HFFc6 (cell line): ENCODE results near the gene PSMB2. TPM values are rescaled to one million over a fixed set of nuclear protein-coding genes. Genes with fewer than 3 reads are reported as not detected.

ENCODE experiments used
- DNase-seq: peaks from one replicate; pipeline ENCODE4 v3.0.0-alpha.2; 2018
- H3K27ac Mint-ChIP-seq: 2 replicates; pipeline ENCODE4 v1.8.0; 2020; ENCODE audit warnings: mild to moderate bottlenecking, mixed read lengths
- H3K27me3 Mint-ChIP-seq: 2 replicates; pipeline ENCODE4 v1.8.0; 2021; ENCODE audit warnings: mild to moderate bottlenecking, moderate library complexity, mixed read lengths; ENCODE audit not compliant: insufficient read depth
- H3K36me3 Mint-ChIP-seq: 2 replicates; pipeline ENCODE4 v1.8.0; 2021; ENCODE audit warnings: low read depth, mixed read lengths
- H3K4me1 Mint-ChIP-seq: 2 replicates; pipeline ENCODE4 v1.8.0; 2020; ENCODE audit warnings: low read depth, mixed read lengths
- H3K4me3 Mint-ChIP-seq: 2 replicates; pipeline ENCODE4 v1.8.0; 2020; ENCODE audit warnings: mild to moderate bottlenecking, moderate library complexity, mixed read lengths
- H3K9me3 Mint-ChIP-seq: 2 replicates; pipeline ENCODE4 v1.8.0; 2020; ENCODE audit warnings: mild to moderate bottlenecking, mixed read lengths
- CTCF ChIP-seq: fragments of 200-600 bp; sonication (generic); IDR thresholded peaks from 2 replicates; pipeline ENCODE4 v1.5.0; 2021; ENCODE audit warnings: antibody characterized with exemption, mild to moderate bottlenecking
- total RNA-seq, 6 experiments: library from RNA; stranded (reverse); fragmentation: NEBNext Ultra II Directional; extraction: Animal tissue kit (Norgen Biotek cat#: 25700); gene quantifications; 2 replicates in 1 of 6; 3 replicates in 5 of 6; pipeline ENCODE4 v1.2.3, GENCODE V29; 2021

PSMB2 gene
- total RNA-seq, 6 experiments from 2014 or later = 80.8 to 117 (median 98.1) TPM

DNA sequence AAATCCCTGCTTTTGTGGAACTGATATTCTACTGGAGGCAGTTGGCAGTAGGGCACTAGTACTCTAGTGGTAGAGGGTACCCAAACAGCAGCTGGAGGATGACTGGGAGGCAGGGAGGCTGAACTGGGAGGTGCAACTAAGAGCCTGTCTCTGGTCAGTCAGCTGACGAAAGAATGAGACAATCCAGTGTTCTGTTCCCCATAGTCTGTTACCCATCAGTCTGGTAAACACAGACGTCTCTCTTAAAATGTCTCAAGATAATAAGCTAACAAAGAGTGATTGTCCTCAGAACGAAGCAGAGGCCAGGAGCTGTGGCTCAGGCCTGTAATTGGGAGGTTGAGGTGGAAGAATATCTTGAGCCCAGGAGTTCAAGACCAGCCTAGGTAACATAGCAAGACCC, 37.9 kb downstream of the PSMB2 start:
- TF ChIP-seq CTCF = no peak
- Mint-ChIP-seq H3K4me1 (peaks cover 50% of the 10 kb centered on the region), H3K27me3 (no peaks in the 10 kb centered on the region; the same call in 1 of the 2 replicates), H3K4me3 (no peak overlapping the region), H3K9me3 (peaks cover 3% of the 10 kb centered on the region; the same call in 1 of the 2 replicates), H3K36me3 (peaks cover 43% of the 10 kb centered on the region), H3K27ac (peak overlapping the region; percentile 39)
- no peak for DNase-seq

GRCh38 chr1:35600593-35600992, 40.7 kb downstream of the PSMB2 start:
- DNase-seq = no peak
- Mint-ChIP-seq H3K27me3 (peaks cover 2% of the 10 kb centered on the region), H3K9me3 (no peaks in the 10 kb centered on the region), H3K27ac (no peak overlapping the region), H3K36me3 (peaks cover 23% of the 10 kb centered on the region), H3K4me3 (no peak overlapping the region), H3K4me1 (peaks cover 26% of the 10 kb centered on the region)
- TF ChIP-seq CTCF = no peak

GRCh38 chr1:35599411-35599810, 41.9 kb downstream of the PSMB2 start:
- peaks cover 15% of the 10 kb centered on the region for H3K4me1 Mint-ChIP-seq
- TF ChIP-seq CTCF = no peak
- H3K27me3 Mint-ChIP-seq = peaks cover 2% of the 10 kb centered on the region
- peaks cover 22% of the 10 kb centered on the region for H3K36me3 Mint-ChIP-seq
- H3K9me3 Mint-ChIP-seq = no peaks in the 10 kb centered on the region
- H3K4me3 Mint-ChIP-seq = no peak overlapping the region
- no peak overlapping the region for H3K27ac Mint-ChIP-seq
- DNase-seq = no peak

- Mint-ChIP-seq H3K4me3 (no peak overlapping the region), H3K27me3 (peaks cover 2% of the 10 kb centered on the region; the same call in 1 of the 2 replicates), H3K27ac (no peak overlapping the region), H3K36me3 (peaks cover 17% of the 10 kb centered on the region), H3K9me3 (no peaks in the 10 kb centered on the region), H3K4me1 (peaks cover 9% of the 10 kb centered on the region)
- DNase-seq = no peak
- no peak for TF ChIP-seq CTCF
These were observed 42.4 kb downstream of the PSMB2 start for GRCh38 chr1:35598895-35599294.

DNA sequence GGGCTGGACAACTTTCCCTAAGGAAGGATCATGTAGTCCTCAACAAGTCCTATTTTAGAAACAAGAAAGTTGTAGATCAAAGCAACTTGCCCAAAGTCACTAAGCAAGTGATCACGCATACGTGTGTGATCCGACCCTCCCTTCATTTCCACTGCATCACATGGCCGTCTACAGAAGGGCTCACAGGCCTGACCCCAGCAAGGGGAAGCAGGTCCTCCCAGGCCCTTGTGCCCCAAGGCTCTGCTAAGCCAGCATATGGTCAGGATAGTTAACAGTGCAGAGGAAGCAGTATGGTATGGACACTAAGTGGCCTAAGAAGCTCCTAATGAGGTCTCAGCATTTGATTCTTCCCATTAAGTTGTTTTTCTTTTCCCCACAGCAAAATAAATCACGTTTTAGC, 43.5 kb downstream of the PSMB2 start:
- Mint-ChIP-seq H3K27ac (no peak overlapping the region), H3K27me3 (peaks cover 2% of the 10 kb centered on the region; the same call in 1 of the 2 replicates)

More for the DNA sequence above, 43.5 kb downstream of the PSMB2 start:
- H3K4me1 Mint-ChIP-seq = no peaks in the 10 kb centered on the region
- peaks cover 9% of the 10 kb centered on the region for H3K36me3 Mint-ChIP-seq
- no peak for DNase-seq
- no peaks in the 10 kb centered on the region for H3K9me3 Mint-ChIP-seq
- no peak overlapping the region for H3K4me3 Mint-ChIP-seq
- no peak for TF ChIP-seq CTCF
